Neuronal stem cell (in vitro differentiated cells): ENCODE measurements around the gene NUP93.

Experiments used
- DNase-seq: peaks from one replicate; pipeline ENCODE4 v3.0.0-alpha.2; 2013; ENCODE audit warnings: low spot score
- H2AFZ ChIP-seq: one replicate; pipeline ENCODE4 v1.6.1; 2013; ENCODE audit warnings: mild to moderate bottlenecking, low read length, inconsistent platforms
- H2AK5ac ChIP-seq: 2 replicates; pipeline ENCODE4 v1.6.1; 2013; ENCODE audit warnings: low read depth, mild to moderate bottlenecking, inconsistent platforms, low read length, moderate library complexity, mixed read lengths
- H2BK120ac ChIP-seq: 2 replicates; pipeline ENCODE4 v1.6.1; 2013; ENCODE audit warnings: low read depth, mild to moderate bottlenecking, inconsistent platforms, low read length, moderate library complexity, mixed read lengths
- H2BK12ac ChIP-seq: one replicate; pipeline ENCODE4 v1.6.1; 2013; ENCODE audit warnings: low read length, inconsistent platforms
- H2BK15ac ChIP-seq: 2 replicates; pipeline ENCODE4 v1.6.1; 2013; ENCODE audit warnings: mild to moderate bottlenecking, low read length, inconsistent platforms, mixed read lengths
- H2BK5ac ChIP-seq: one replicate; pipeline ENCODE4 v1.6.1; 2013; ENCODE audit warnings: inconsistent platforms, mild to moderate bottlenecking, low read length, moderate library complexity
- H3K14ac ChIP-seq: one replicate; pipeline ENCODE4 v1.6.1; 2013; ENCODE audit warnings: low read length, inconsistent platforms
- H3K18ac ChIP-seq: 2 replicates; pipeline ENCODE4 v1.6.1; 2013; ENCODE audit warnings: low read length, inconsistent platforms
- H3K23ac ChIP-seq: 2 replicates; pipeline ENCODE4 v1.6.1; 2013; ENCODE audit warnings: low read depth, mild to moderate bottlenecking, mixed read lengths, low read length, inconsistent platforms; ENCODE audit not compliant: poor library complexity
- H3K27ac ChIP-seq: replicated peaks from 3 replicates; pipeline ENCODE4 v1.5.1; 2013; ENCODE audit warnings: low read length, inconsistent platforms
- H3K27me3 ChIP-seq, 3 experiments: 2 replicates each; pipeline ENCODE4 v1.6.1; 2013; ENCODE audit warnings: low read length in 3 of 3, mild to moderate bottlenecking in 2 of 3, inconsistent platforms in 1 of 3, low read depth in 1 of 3, mixed read lengths in 1 of 3, moderate library complexity in 1 of 3; ENCODE audit not compliant: control insufficient read depth in 3 of 3, insufficient read depth in 3 of 3
- H3K36me3 ChIP-seq, 2 donors: replicated peaks in 1 of 2; 2 replicates each; pipeline ENCODE4 v1.6.1; 2013; ENCODE audit warnings: low read length in 2 of 2; ENCODE audit not compliant: control insufficient read depth in 2 of 2, insufficient read depth in 2 of 2
- H3K4ac ChIP-seq: 2 replicates; pipeline ENCODE4 v1.6.1; 2013; ENCODE audit warnings: inconsistent platforms, mild to moderate bottlenecking, low read length, moderate library complexity
- H3K4me1 ChIP-seq, 2 donors: 1 replicate in 1 of 2; 2 replicates in 1 of 2; pipeline ENCODE4 v1.6.1; 2013; ENCODE audit warnings: low read length in 2 of 2, low read depth in 1 of 2; ENCODE audit not compliant: control insufficient read depth in 2 of 2, insufficient read depth in 1 of 2
- H3K4me2 ChIP-seq: one replicate; pipeline ENCODE4 v1.6.1; 2013; ENCODE audit warnings: mild to moderate bottlenecking, low read length, inconsistent platforms; ENCODE audit not compliant: insufficient read depth, poor library complexity, severe bottlenecking
- H3K4me3 ChIP-seq, 2 donors: 2 replicates each; pipeline ENCODE4 v1.5.1; 2013; ENCODE audit warnings: low read length in 2 of 2, mild to moderate bottlenecking in 2 of 2, inconsistent platforms in 1 of 2, moderate library complexity in 1 of 2
- H3K79me1 ChIP-seq: one replicate; pipeline ENCODE4 v1.6.1; 2013; ENCODE audit warnings: low read depth, mild to moderate bottlenecking, inconsistent platforms, low read length, moderate library complexity
- H3K9ac ChIP-seq: one replicate; pipeline ENCODE4 v1.6.1; 2013; ENCODE audit warnings: mild to moderate bottlenecking, low read depth, low read length, inconsistent platforms; ENCODE audit not compliant: poor library complexity
- H3K9me3 ChIP-seq, 2 donors: replicated peaks in 1 of 2; 2 replicates each; pipeline versions ENCODE3 to v1.6.1; 2013; ENCODE audit warnings: low read length in 2 of 2, mild to moderate bottlenecking in 2 of 2, inconsistent platforms in 1 of 2, low read depth in 1 of 2, mixed read lengths in 1 of 2, moderate library complexity in 1 of 2; ENCODE audit not compliant: control insufficient read depth in 2 of 2, insufficient read depth in 1 of 2
- H4K8ac ChIP-seq: one replicate; pipeline ENCODE4 v1.6.1; 2013; ENCODE audit warnings: low read depth, mild to moderate bottlenecking, inconsistent platforms, low read length, moderate library complexity
- H4K91ac ChIP-seq: one replicate; pipeline ENCODE4 v1.6.1; 2013; ENCODE audit warnings: low read length, low read depth, mild to moderate bottlenecking, inconsistent platforms; ENCODE audit not compliant: poor library complexity
- WGBS, 2 donors: extraction: QIAGEN DNeasy Blood & Tissue Kit; methylation state at CpG; one replicate each; pipeline ENCODE4 v1.1.7; 2013; ENCODE audit warnings: missing lambda C conversion rate in 2 of 2, mixed read lengths in 1 of 2; ENCODE audit not compliant: insufficient read length in 2 of 2, insufficient replicate concordance in 1 of 2; ENCODE audit errors: extremely low coverage in 2 of 2; 5-methylcytosine and 5-hydroxymethylcytosine counted together

NUP93 gene

DNA sequence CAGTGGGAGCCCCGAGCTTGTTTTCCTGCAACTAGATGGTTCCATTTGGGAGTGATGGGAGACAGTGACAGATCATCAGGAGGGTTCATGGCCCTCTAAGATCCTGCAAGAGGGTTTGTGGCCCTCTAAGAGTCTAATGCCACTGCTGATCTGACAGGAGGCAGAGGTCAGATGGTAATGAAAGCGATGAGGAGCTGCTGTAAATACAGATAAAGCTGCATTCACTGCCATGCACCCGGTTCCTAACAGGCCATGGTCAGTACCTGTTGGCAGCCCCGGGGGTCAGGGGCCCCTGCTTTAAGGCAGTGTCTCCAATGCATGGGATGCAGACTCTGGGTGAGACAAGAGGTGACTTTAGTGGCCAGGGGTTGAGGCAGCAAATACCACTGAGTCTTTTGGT, 165.9 kb downstream of the NUP93 start:
- no peak overlapping the region for H4K8ac ChIP-seq
- no peak overlapping the region for H4K91ac ChIP-seq
- DNase-seq, result no peak
- no CpG with 5 or more reads among the region's 4 CpGs for WGBS, 2 donors
- H2BK5ac ChIP-seq, result no peak overlapping the region
- no peak overlapping the region for H2BK12ac ChIP-seq
- H3K23ac ChIP-seq, result no peak overlapping the region
- H3K27ac ChIP-seq, result no peak overlapping the region
- H3K18ac ChIP-seq, result no peak overlapping the region
- no peak overlapping the region for H3K4ac ChIP-seq
- no peaks in the 10 kb centered on the region for H3K79me1 ChIP-seq
- H2AFZ ChIP-seq, result no peak overlapping the region
- H2BK15ac ChIP-seq, result no peak overlapping the region
- peaks cover 0 to 31% (median 0%) of the 10 kb centered on the region in 3 experiments for H3K27me3 ChIP-seq
- no peaks in the 10 kb centered on the region for H3K4me1 ChIP-seq
- H2BK120ac ChIP-seq, result no peak overlapping the region
- no peak overlapping the region for H3K14ac ChIP-seq
- H2AK5ac ChIP-seq, result peak overlapping the region; percentile 74
- no peaks in the 10 kb centered on the region for H3K9me3 ChIP-seq
- H3K36me3 ChIP-seq, result no peaks in the 10 kb centered on the region
- H3K4me3 ChIP-seq, result no peak overlapping the region
- no peak overlapping the region for H3K4me2 ChIP-seq
- no peak overlapping the region for H3K9ac ChIP-seq

DNA sequence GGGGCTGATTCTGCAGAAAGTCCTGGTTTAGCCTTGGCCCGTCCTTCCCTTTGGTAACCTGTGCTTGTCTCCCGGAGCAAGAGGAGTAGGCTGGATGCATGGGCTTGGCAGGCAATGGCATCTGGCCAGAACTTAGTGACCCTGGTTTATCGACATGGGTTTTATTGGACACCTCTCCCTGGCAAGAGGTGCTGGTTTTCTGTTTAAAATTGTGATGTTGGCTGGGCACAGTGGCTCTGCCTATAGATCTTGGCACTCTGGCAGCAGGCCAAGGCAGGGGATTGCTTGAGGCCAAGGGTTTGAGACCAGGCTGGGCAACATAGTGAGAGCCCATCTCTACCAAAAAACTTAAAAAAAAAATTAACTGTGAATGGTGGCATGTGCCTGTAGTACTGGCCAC, 166.3 kb downstream of the NUP93 start:
- no peak overlapping the region for H3K4me2 ChIP-seq
- H3K4me1 ChIP-seq, result no peaks in the 10 kb centered on the region
- H3K27ac ChIP-seq, result no peak overlapping the region
- no peaks in the 10 kb centered on the region for H3K36me3 ChIP-seq
- H3K9ac ChIP-seq, result no peak overlapping the region
- H4K91ac ChIP-seq, result no peak overlapping the region
- no peak overlapping the region for H4K8ac ChIP-seq
- H2BK12ac ChIP-seq, result no peak overlapping the region
- no peaks in the 10 kb centered on the region for H3K79me1 ChIP-seq
- H3K9me3 ChIP-seq, result no peaks in the 10 kb centered on the region
- H3K4ac ChIP-seq, result no peak overlapping the region
- no peak overlapping the region for H2BK15ac ChIP-seq
- H2BK5ac ChIP-seq, result no peak overlapping the region
- no peak overlapping the region for H2BK120ac ChIP-seq
- DNase-seq, result no peak
- WGBS, 2 donors, result no CpG with 5 or more reads among the region's 3 CpGs
- peaks cover 0 to 31% (median 0%) of the 10 kb centered on the region in 3 experiments for H3K27me3 ChIP-seq
- H3K18ac ChIP-seq, result no peak overlapping the region
- H2AK5ac ChIP-seq, result peak overlapping the region; percentile 74
- H3K23ac ChIP-seq, result no peak overlapping the region
- H2AFZ ChIP-seq, result no peak overlapping the region
- no peak overlapping the region for H3K14ac ChIP-seq
- H3K4me3 ChIP-seq, result no peak overlapping the region

DNA sequence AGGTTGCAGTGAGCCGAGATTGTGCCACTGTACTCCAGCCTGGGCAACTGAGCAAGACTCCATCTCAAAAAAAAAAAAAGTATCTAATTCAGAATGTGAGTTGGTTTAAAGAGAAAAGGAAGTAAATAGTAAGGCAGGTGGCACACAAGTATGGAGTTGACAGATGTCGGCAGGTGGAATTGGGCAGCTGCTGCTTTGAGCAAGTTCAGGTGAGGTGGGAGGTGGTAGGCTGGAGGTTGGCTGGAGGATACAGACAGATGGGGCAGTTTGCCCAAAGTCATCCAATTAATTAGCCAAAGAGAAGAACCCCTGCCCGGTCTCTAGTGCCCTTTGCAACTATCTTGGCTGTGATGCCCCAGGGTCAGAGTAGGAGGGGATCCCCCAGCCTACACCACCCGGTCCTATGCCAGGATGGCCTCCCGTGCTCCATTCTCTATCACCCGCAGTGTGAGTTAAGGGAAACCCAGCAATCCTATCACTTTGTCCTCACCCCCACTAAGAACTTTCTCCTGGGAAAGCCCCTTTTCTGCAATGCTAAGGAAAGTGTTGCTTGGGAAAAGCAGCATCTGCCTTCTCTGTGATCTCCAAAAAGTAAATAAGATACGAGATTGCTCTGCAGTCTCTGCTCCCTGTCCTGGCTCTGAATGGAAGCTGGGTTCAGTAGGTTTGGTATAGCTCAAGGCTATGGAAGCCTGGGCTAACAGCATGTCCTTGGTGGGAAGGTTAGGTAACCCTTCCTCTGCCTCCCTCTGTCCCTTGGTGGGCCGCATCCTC, 167.3 kb downstream of the NUP93 start:
- Histone ChIP-seq H3K36me3 (no peaks in the 10 kb centered on the region), H2AFZ (no peak overlapping the region), H3K4me2 (no peak overlapping the region), H3K4me3 (no peak overlapping the region), H3K27ac (no peak overlapping the region), H2BK12ac (no peak overlapping the region), H3K27me3 (peaks cover 0 to 38% (median 0%) of the 10 kb centered on the region in 3 experiments), H3K9me3 (no peaks in the 10 kb centered on the region), H2BK15ac (no peak overlapping the region), H3K4ac (no peak overlapping the region), H2BK5ac (no peak overlapping the region), H3K9ac (no peak overlapping the region), H4K8ac (no peak overlapping the region), H2AK5ac (no peak overlapping the region), H3K4me1 (no peaks in the 10 kb centered on the region), H3K23ac (no peak overlapping the region), H3K79me1 (no peaks in the 10 kb centered on the region), H2BK120ac (no peak overlapping the region), H3K14ac (no peak overlapping the region), H3K18ac (no peak overlapping the region), H4K91ac (peak overlapping the region; percentile 39)
- no peak for DNase-seq
- no CpG with 5 or more reads among the region's 8 CpGs for WGBS, 2 donors

DNA sequence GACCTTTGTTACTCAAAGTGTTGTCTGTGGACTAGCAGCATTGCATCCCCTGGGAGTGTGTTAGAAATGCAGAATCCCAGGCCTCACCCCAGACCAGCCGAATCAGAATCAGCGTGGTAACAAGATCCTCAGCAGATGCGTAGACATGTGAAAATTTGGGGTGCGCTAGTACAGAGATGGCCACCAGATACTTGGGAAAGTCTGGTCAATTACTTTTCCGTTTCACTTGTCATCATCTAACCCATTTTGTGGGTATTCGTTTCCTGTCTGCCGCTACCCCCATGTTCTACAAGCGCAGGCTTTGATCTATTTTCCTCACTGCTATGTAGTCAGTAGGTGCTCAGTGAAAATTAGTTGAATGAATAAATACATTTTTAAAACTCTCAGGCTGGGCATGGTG, 168.9 kb downstream of the NUP93 start:
- Histone ChIP-seq H4K91ac (no peak overlapping the region), H3K9ac (no peak overlapping the region), H2BK120ac (no peak overlapping the region), H3K79me1 (no peaks in the 10 kb centered on the region), H3K9me3 (no peaks in the 10 kb centered on the region), H2BK12ac (no peak overlapping the region), H2AFZ (no peak overlapping the region), H2BK15ac (no peak overlapping the region), H3K23ac (no peak overlapping the region), H3K36me3 (no peaks in the 10 kb centered on the region), H2BK5ac (no peak overlapping the region), H3K4me2 (no peak overlapping the region), H2AK5ac (no peak overlapping the region), H3K4me3 (no peak overlapping the region), H3K27me3 (peaks cover 0 to 38% (median 0%) of the 10 kb centered on the region in 3 experiments), H3K4ac (no peak overlapping the region), H3K4me1 (no peaks in the 10 kb centered on the region), H3K18ac (no peak overlapping the region), H3K27ac (no peak overlapping the region), H4K8ac (no peak overlapping the region), H3K14ac (no peak overlapping the region)
- no CpG with 5 or more reads among the region's 8 CpGs for WGBS, 2 donors
- no peak for DNase-seq
